Small intestine (tissue), 7 donors: ENCODE data around the gene INPP5K. TPM values are rescaled to one million over a fixed set of nuclear protein-coding genes. Genes with fewer than 3 reads are reported as not detected.

Experiments
- DNase-seq, 2 donors: peaks; one replicate each; pipeline versions ENCODE4 v3.0.0 to v3.0.0-alpha.2; 2013
- FAIRE-seq: peaks from 2 replicates; lab custom pipeline; 2012; peaks lifted over from hg19 to GRCh38; lab: Jason Lieb, UNC
- H3K27ac ChIP-seq, 3 donors: one replicate each; pipeline ENCODE4 v1.5.1; 2013; ENCODE audit warnings: low read length in 2 of 3, mild to moderate bottlenecking in 2 of 3, control low read depth in 1 of 3, inconsistent platforms in 1 of 3, low read depth in 1 of 3, moderate library complexity in 1 of 3
- H3K27me3 ChIP-seq, 3 donors: one replicate each; pipeline ENCODE4 v1.6.1; 2013; ENCODE audit warnings: low read length in 3 of 3, inconsistent platforms in 1 of 3; ENCODE audit not compliant: control insufficient read depth in 3 of 3, insufficient read depth in 3 of 3
- H3K36me3 ChIP-seq, 3 donors: one replicate each; pipeline ENCODE4 v1.6.1; 2013; ENCODE audit warnings: low read length in 3 of 3, inconsistent platforms in 1 of 3, low read depth in 1 of 3, mild to moderate bottlenecking in 1 of 3, moderate library complexity in 1 of 3; ENCODE audit not compliant: control insufficient read depth in 3 of 3, insufficient read depth in 2 of 3
- H3K4me1 ChIP-seq, 3 donors: one replicate each; pipeline ENCODE4 v1.6.1; 2013; ENCODE audit warnings: low read length in 2 of 3, inconsistent platforms in 1 of 3, low read depth in 1 of 3, mild to moderate bottlenecking in 1 of 3, moderate library complexity in 1 of 3; ENCODE audit not compliant: control insufficient read depth in 3 of 3, insufficient read depth in 2 of 3
- H3K4me3 ChIP-seq, 3 donors: one replicate each; pipeline ENCODE4 v1.5.1; 2013; ENCODE audit warnings: low read length in 3 of 3, control low read depth in 1 of 3, inconsistent platforms in 1 of 3, low read depth in 1 of 3, mild to moderate bottlenecking in 1 of 3, moderate library complexity in 1 of 3
- H3K9me3 ChIP-seq, 2 donors: one replicate each; pipeline ENCODE4 v1.6.1; 2013; ENCODE audit warnings: low read depth in 1 of 2, low read length in 1 of 2; ENCODE audit not compliant: control insufficient read depth in 2 of 2, insufficient read depth in 1 of 2
- WGBS, 3 donors: extraction: QIAGEN DNeasy Blood & Tissue Kit; methylation state at CpG; one replicate each; pipeline ENCODE4 v1.1.7; 2013; 5-methylcytosine and 5-hydroxymethylcytosine counted together
- polyA plus RNA-seq, 4 donors: library from polyadenylated mRNA; stranded (reverse) in 3 of 4; unstranded in 1 of 4; fragments of 200-250 nt in 3 of 4; fragments of 120-200 nt in 1 of 4; gene quantifications; one replicate each; pipeline versions ENCODE4 v1.2.1 to v1.2.3, GENCODE V29; 2013
- donor health status: healthy with polysubstance abuse.
- donor health status: control.
- donor health status: control.
- donor health status: Bipolar disorder and iron deficiency.
- donor health status: healthy.

Gene INPP5K
- polyA plus RNA-seq, 4 donors, result 17.0 to 28.1 (median 24.3) TPM

- 63 to 76% (median 68%) methylated on average over 11 of the region's 11 CpGs for WGBS, 3 donors
- no peak for FAIRE-seq
- Histone ChIP-seq H3K9me3 (peaks cover 0 to 4% of the 10 kb centered on the region in 2 donors), H3K36me3 (peaks cover 12 to 96% (median 42%) of the 10 kb centered on the region in 3 donors), H3K27ac (no peak overlapping the region), H3K4me3 (no peak overlapping the region), H3K4me1 (peaks cover 0 to 8% (median 0%) of the 10 kb centered on the region in 3 donors), H3K27me3 (no peaks in the 10 kb centered on the region)
- DNase-seq, result no peak
Observed at GRCh38 chr17:1473170-1473569, 43.2 kb downstream of the INPP5K start.

GRCh38 chr17:1471911-1472821, 44.2 kb downstream of the INPP5K start:
- Histone ChIP-seq H3K36me3 (peaks cover 17 to 93% (median 33%) of the 10 kb centered on the region in 3 donors), H3K9me3 (peaks cover 0 to 4% of the 10 kb centered on the region in 2 donors), H3K4me3 (no peak overlapping the region), H3K27ac (no peak overlapping the region), H3K27me3 (no peaks in the 10 kb centered on the region), H3K4me1 (peaks cover 0 to 13% (median 0%) of the 10 kb centered on the region in 3 donors)
- WGBS, 3 donors, result 89 to 96% (median 96%) methylated on average over 30 to 42 of the region's 42 CpGs
- no peak for DNase-seq
- FAIRE-seq, result no peak

GRCh38 chr17:1471490-1471889, 44.9 kb downstream of the INPP5K start:
- no peaks in the 10 kb centered on the region for H3K27me3 ChIP-seq
- H3K4me1 ChIP-seq, result peaks cover 0 to 13% (median 0%) of the 10 kb centered on the region in 3 donors
- no peak overlapping the region for H3K4me3 ChIP-seq
- FAIRE-seq (no peak), DNase-seq (no peak)
- WGBS, 3 donors, result 95% methylated on average over 15 of the region's 15 CpGs
- peaks cover 0 to 4% of the 10 kb centered on the region in 2 donors for H3K9me3 ChIP-seq
- no peak overlapping the region for H3K27ac ChIP-seq
- H3K36me3 ChIP-seq, result peaks cover 17 to 93% (median 34%) of the 10 kb centered on the region in 3 donors

- H3K36me3 ChIP-seq, result peaks cover 17 to 93% (median 33%) of the 10 kb centered on the region in 3 donors
- H3K27ac ChIP-seq, result no peak overlapping the region
- H3K9me3 ChIP-seq, result peaks cover 0 to 4% of the 10 kb centered on the region in 2 donors
- no peak overlapping the region for H3K4me3 ChIP-seq
- no peaks in the 10 kb centered on the region for H3K27me3 ChIP-seq
- DNase-seq, result no peak
- H3K4me1 ChIP-seq, result peaks cover 0 to 13% (median 0%) of the 10 kb centered on the region in 3 donors
- WGBS, 3 donors, result 87 to 91% (median 89%) methylated on average over 20 to 25 of the region's 25 CpGs
- no peak for FAIRE-seq
Observed at GRCh38 chr17:1470755-1471462, 45.5 kb downstream of the INPP5K start.

- H3K4me1 ChIP-seq, result peaks cover 0 to 13% (median 0%) of the 10 kb centered on the region in 3 donors
- DNase-seq, result no peak
- WGBS, 3 donors, result 82 to 94% (median 89%) methylated on average over 24 to 33 of the region's 33 CpGs
- H3K36me3 ChIP-seq, result peaks cover 19 to 93% (median 35%) of the 10 kb centered on the region in 3 donors
- FAIRE-seq, result no peak
- no peak overlapping the region for H3K27ac ChIP-seq
- H3K27me3 ChIP-seq, result no peaks in the 10 kb centered on the region
- peaks cover 0 to 4% of the 10 kb centered on the region in 2 donors for H3K9me3 ChIP-seq
- no peak overlapping the region for H3K4me3 ChIP-seq
Observed at GRCh38 chr17:1470071-1470754, 46.2 kb downstream of the INPP5K start.

- FAIRE-seq, result no peak
- Histone ChIP-seq H3K27me3 (no peaks in the 10 kb centered on the region), H3K36me3 (peaks cover 19 to 93% (median 33%) of the 10 kb centered on the region in 3 donors), H3K4me1 (peaks cover 0 to 13% (median 0%) of the 10 kb centered on the region in 3 donors), H3K27ac (no peak overlapping the region), H3K4me3 (no peak overlapping the region), H3K9me3 (peaks cover 0 to 4% of the 10 kb centered on the region in 2 donors)
- DNase-seq, result no peak
- WGBS, 3 donors, result 83 to 95% (median 92%) methylated on average over 28 of the region's 28 CpGs
Observed at GRCh38 chr17:1469231-1469852, 47.1 kb downstream of the INPP5K start.

- 67 to 76% (median 73%) methylated on average over 19 to 21 of the region's 21 CpGs for WGBS, 3 donors
Observed at GRCh38 chr17:1467898-1468492, 48.4 kb downstream of the INPP5K start.

More at GRCh38 chr17:1467898-1468492, 48.4 kb downstream of the INPP5K start:
- H3K27me3 ChIP-seq, result no peaks in the 10 kb centered on the region
- no peak for FAIRE-seq
- H3K4me1 ChIP-seq, result peaks cover 0 to 13% (median 0%) of the 10 kb centered on the region in 3 donors
- no peak overlapping the region for H3K4me3 ChIP-seq
- peaks cover 0 to 4% of the 10 kb centered on the region in 2 donors for H3K9me3 ChIP-seq
- peak overlapping the region in 1 of 3 donors; percentile 29 for H3K27ac ChIP-seq
- DNase-seq, result peak; percentile 35 to 92
- peaks cover 19 to 91% (median 27%) of the 10 kb centered on the region in 3 donors for H3K36me3 ChIP-seq
